Activated CD8-positive, alpha-beta T cell treated with anti-CD3 and anti-CD28 coated beads for 36 hours (primary cell): Measurements from ENCODE around the gene COL9A1. TPM values are rescaled to one million over a fixed set of nuclear protein-coding genes. Genes with fewer than 3 reads are reported as not detected.
"Not testable (repeated sequence)": the region's sequence is repeated elsewhere in the genome, so short reads cannot be mapped to it uniquely, and the experiment has no call there.

Experiments
- ATAC-seq: fragments of 200-7000 bp; cut with Tn5 transposase; one replicate; pipeline ENCODE4 v1.10.0; 2021; ENCODE audit warnings: mild to moderate bottlenecking, moderate library complexity
- CTCF ChIA-PET: fragments of 350-600 bp; sonication (Branson Sonifier 250); formaldehyde crosslinking; loops from one replicate; lab custom pipeline; 2021; ENCODE audit warnings: antibody characterized with exemption; lab: Charles Lee
- POLR2A ChIA-PET: fragments of 350-600 bp; sonication (Branson Sonifier 250); formaldehyde crosslinking; loops from one replicate; lab custom pipeline; 2021; ENCODE audit warnings: antibody characterized with exemption; lab: Charles Lee
- DNase-seq: peaks from one replicate; pipeline ENCODE4 v3.0.0-alpha.2; 2020
- H3K27ac Mint-ChIP-seq: one replicate; pipeline ENCODE4 v1.8.0; 2021; ENCODE audit warnings: mild to moderate bottlenecking, mixed read lengths
- H3K27me3 Mint-ChIP-seq: one replicate; pipeline ENCODE4 v1.8.0; 2021; ENCODE audit warnings: mixed read lengths
- H3K36me3 Mint-ChIP-seq: one replicate; pipeline ENCODE4 v1.8.0; 2021; ENCODE audit warnings: low read depth, mixed read lengths
- H3K4me1 Mint-ChIP-seq: one replicate; pipeline ENCODE4 v1.8.0; 2021; ENCODE audit warnings: low read depth, mixed read lengths
- H3K4me3 Mint-ChIP-seq: one replicate; pipeline ENCODE4 v1.8.0; 2021; ENCODE audit warnings: mild to moderate bottlenecking, moderate library complexity, mixed read lengths
- H3K9me3 Mint-ChIP-seq: one replicate; pipeline ENCODE4 v1.8.0; 2021; ENCODE audit warnings: mixed read lengths
- intact Hi-C: fragments of 100-400 bp; cut with micrococcal nuclease; formaldehyde crosslinking; loops from one replicate; pipeline ENCODE4 v1.10.0; 2022
- total RNA-seq, 2 experiments: library from RNA; stranded (reverse); gene quantifications; one replicate each; pipeline ENCODE4 v1.2.3, GENCODE V29; 2021
- TF ChIP-seq, protein P1 (sequence below): fragments of 200-600 bp; IDR thresholded peaks from one replicate; pipeline ENCODE4 v1.8.0; 2022; ENCODE audit warnings: antibody characterized with exemption, mild to moderate bottlenecking

COL9A1 gene
- not detected for total RNA-seq

DNA sequence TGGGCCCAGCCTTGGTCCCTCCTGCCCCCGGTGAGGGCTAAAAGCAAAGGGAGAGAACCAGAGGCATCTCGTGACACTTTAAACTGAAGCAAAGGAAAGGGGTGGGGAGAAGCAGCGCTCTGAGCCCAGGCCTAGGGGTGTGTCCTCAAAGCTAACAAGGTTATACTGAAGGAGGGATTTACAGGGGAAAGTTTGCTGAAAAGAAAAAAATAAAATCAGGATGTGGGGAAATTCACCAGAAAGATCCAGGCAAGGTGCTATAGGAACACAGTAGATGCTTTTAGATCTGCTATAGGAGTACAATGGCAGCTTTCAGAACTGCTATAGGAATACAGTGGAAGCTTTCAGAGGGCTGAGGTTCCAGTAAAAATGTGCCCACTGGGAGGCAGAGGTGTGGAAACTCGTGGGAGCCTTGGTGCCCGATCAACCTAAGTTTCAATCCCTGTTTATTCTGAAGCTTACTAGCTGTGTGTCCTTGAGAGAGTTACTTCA, at the start of gene COL9A1:
Gene COL9A1 (minus strand): TSS at position 51 of the 492 bp plus-strand sequence. CDS start 160 bp downstream, outside the sequence.
- H3K4me1 Mint-ChIP-seq = no peaks in the 10 kb centered on the region
- TF ChIP-seq, protein P1, sequence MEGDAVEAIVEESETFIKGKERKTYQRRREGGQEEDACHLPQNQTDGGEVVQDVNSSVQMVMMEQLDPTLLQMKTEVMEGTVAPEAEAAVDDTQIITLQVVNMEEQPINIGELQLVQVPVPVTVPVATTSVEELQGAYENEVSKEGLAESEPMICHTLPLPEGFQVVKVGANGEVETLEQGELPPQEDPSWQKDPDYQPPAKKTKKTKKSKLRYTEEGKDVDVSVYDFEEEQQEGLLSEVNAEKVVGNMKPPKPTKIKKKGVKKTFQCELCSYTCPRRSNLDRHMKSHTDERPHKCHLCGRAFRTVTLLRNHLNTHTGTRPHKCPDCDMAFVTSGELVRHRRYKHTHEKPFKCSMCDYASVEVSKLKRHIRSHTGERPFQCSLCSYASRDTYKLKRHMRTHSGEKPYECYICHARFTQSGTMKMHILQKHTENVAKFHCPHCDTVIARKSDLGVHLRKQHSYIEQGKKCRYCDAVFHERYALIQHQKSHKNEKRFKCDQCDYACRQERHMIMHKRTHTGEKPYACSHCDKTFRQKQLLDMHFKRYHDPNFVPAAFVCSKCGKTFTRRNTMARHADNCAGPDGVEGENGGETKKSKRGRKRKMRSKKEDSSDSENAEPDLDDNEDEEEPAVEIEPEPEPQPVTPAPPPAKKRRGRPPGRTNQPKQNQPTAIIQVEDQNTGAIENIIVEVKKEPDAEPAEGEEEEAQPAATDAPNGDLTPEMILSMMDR = no peak
- H3K36me3 Mint-ChIP-seq = no peaks in the 10 kb centered on the region
- H3K4me3 Mint-ChIP-seq = no peak within 1 kb of the TSS
- POLR2A ChIA-PET = no interaction called here
- H3K27me3 Mint-ChIP-seq = peaks cover 19% of the 10 kb centered on the region
- no peaks in the 10 kb centered on the region for H3K9me3 Mint-ChIP-seq
- ATAC-seq = no peak
- DNase-seq = no peak
- CTCF ChIA-PET = interaction anchor here (0.8 to 13.3 kb wide), 2 partner anchors 10 to 65 kb away, joined by 4 to 202 read pairs; no protein-coding TSS in a partner anchor
- H3K27ac Mint-ChIP-seq = no peak within 1 kb of the TSS
- intact Hi-C loops = no loop called here

GRCh38 chr6:70351461-70351860, 48.6 kb upstream of the COL9A1 start:
- CTCF ChIA-PET = interaction anchor here (1.8 to 2.4 kb wide), 2 partner anchors 15 to 18 kb away, joined by 4 to 7 read pairs; no protein-coding TSS in a partner anchor
- POLR2A ChIA-PET = no interaction called here
- intact Hi-C loops = no loop called here

GRCh38 chr6:70345619-70346018, 42.7 kb upstream of the COL9A1 start:
- no peak overlapping the region for H3K27ac Mint-ChIP-seq
- H3K9me3 Mint-ChIP-seq = no peaks in the 10 kb centered on the region
- POLR2A ChIA-PET = no interaction called here
- H3K27me3 Mint-ChIP-seq = peaks cover 3% of the 10 kb centered on the region
- H3K4me3 Mint-ChIP-seq = no peak overlapping the region
- DNase-seq (no peak), ATAC-seq (no peak)
- TF ChIP-seq, protein P1 = no peak
- H3K36me3 Mint-ChIP-seq = no peaks in the 10 kb centered on the region
- CTCF ChIA-PET = interaction anchor here (1.1 kb wide), 2 partner anchors 24 to 26 kb away, joined by 3 read pairs; no protein-coding TSS in a partner anchor
- intact Hi-C loops = no loop called here
- no peaks in the 10 kb centered on the region for H3K4me1 Mint-ChIP-seq

More at GRCh38 chr6:70351461-70351860, 48.6 kb upstream of the COL9A1 start:
- H3K27me3 Mint-ChIP-seq = peaks cover 3% of the 10 kb centered on the region
- no peak overlapping the region for H3K4me3 Mint-ChIP-seq
- DNase-seq = no peak
- no peaks in the 10 kb centered on the region for H3K4me1 Mint-ChIP-seq
- no peaks in the 10 kb centered on the region for H3K36me3 Mint-ChIP-seq
- TF ChIP-seq, protein P1 = no peak
- no peak overlapping the region for H3K27ac Mint-ChIP-seq
- H3K9me3 Mint-ChIP-seq = no peaks in the 10 kb centered on the region
- no peak for ATAC-seq

DNA sequence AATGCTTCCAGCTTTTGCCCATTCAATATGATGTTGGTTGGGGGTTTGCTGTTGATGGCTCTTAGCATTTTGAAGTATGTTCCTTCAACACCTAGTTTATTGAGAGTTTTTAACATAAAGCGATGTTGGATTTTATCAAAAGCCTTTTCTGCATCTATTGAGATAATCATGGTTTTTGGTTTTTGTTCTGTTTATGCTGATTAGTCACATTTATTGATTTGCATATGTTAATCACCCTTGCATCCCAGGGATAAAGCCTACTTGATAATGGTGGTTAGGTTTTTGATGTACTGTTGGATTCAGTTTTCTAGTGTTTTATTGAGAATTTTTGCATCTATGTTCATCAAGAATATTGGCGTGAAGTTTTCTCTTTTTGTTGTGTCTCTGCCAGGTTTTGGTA, 40.4 kb upstream of the COL9A1 start:
- H3K27ac Mint-ChIP-seq = no peak overlapping the region
- intact Hi-C loops = no loop called here

GRCh38 chr6:70339810-70340209, 36.9 kb upstream of the COL9A1 start:
- ATAC-seq, intact Hi-C loops, H3K36me3 Mint-ChIP-seq, H3K4me3 Mint-ChIP-seq, CTCF ChIA-PET, POLR2A ChIA-PET, H3K9me3 Mint-ChIP-seq, H3K4me1 Mint-ChIP-seq, H3K27ac Mint-ChIP-seq, H3K27me3 Mint-ChIP-seq, DNase-seq: not testable (repeated sequence)

More for the DNA sequence above, 40.4 kb upstream of the COL9A1 start:
- Mint-ChIP-seq H3K27me3 (peaks cover 9% of the 10 kb centered on the region), H3K9me3 (peaks cover 3% of the 10 kb centered on the region), H3K4me1 (no peaks in the 10 kb centered on the region), H3K36me3 (no peaks in the 10 kb centered on the region), H3K4me3 (no peak overlapping the region)
- TF ChIP-seq, protein P1 = no peak
- DNase-seq (no peak), ATAC-seq (no peak)
- POLR2A ChIA-PET = no interaction called here
- CTCF ChIA-PET = interaction anchor here (1.2 to 1.4 kb wide), 2 partner anchors 26 to 33 kb away, joined by 3 to 4 read pairs; no protein-coding TSS in a partner anchor
